ENCODE data around the gene F11R.
"Not testable (repeated sequence)": the region's sequence is repeated elsewhere in the genome, so short reads cannot be mapped to it uniquely, and the experiment has no call there.

Gene F11R

DNA sequence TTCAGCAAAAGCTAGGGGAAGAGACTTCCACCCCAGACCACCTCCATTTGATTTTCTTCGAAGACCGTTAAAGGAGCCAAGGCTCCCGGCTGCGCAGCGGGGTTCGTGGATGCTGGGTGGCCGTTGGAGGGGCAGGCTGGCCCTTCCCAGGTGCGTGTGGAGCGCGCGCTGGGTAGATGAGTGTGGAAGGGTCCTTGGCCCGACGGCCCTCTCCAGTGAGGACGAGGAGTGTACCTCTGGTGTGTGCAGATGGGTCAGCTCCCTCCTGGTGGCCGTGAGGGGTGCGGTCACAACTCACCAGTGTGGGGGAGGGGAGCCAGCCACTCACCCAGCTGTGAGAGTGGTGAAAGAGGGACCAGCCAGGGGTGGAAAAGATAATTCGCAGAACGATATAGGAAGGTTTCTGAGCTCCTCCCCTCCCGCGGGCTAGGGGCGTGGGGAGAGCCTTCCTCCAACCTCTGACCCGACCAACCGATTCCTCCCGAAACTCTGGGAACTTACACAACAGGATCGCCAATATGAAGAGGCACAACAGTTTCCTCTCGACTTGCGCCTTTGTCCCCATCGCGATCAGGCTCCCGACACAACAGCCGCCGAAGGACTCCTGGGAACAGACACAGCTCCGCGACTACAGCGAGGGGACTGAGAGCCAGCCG, at the start of gene F11R:
TSS of gene F11R (minus strand) at position 644 of the 656 bp plus-strand sequence. CDS start at position 565, 79 bp downstream.
- DNase-seq (ENCODE audit: low spot score), result no peak

DNA sequence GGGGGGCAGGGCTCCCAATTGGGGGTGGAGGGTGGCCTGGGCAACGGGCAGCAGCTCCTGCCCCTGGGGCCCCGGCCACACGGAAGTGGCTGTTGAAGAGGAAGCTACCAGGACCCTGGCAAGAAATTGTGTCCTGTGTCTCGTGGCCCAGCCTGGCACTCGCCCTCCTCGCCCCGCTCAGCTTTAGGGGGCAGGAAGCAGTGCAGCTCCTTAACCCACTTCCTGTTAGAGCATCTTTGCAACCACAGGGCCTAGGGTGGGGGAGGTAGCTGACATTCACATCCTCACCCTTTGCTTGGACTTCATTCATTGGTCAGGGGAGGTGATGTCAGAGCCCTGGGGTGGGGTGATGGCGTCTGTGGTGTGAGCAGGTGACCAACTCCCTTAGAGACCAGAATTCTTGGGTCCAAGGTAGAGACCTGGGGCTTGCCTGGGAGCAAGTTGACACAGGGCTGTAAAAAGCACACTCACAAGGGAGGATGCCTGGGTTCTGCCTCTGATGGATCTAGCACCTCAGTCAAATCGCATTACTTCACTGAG, 48.8 kb upstream of the F11R start, which contains the start of gene ARHGAP30:
TSS of gene ARHGAP30 (minus strand) at position 161 of the 540 bp plus-strand sequence. CDS start 267 bp downstream, outside the sequence.
- peak; percentile 37 for DNase-seq (ENCODE audit: low spot score)

GRCh38 chr1:161069241-161069640, 48.3 kb upstream of the F11R start:
- DNase-seq (ENCODE audit: low spot score), result no peak

- DNase-seq (ENCODE audit: low spot score), result peak; percentile 21
Observed at GRCh38 chr1:161068306-161069234, 47.6 kb upstream of the F11R start.

- no peak for DNase-seq (ENCODE audit: low spot score)
Observed at GRCh38 chr1:161066694-161067093, 45.7 kb upstream of the F11R start.

DNA sequence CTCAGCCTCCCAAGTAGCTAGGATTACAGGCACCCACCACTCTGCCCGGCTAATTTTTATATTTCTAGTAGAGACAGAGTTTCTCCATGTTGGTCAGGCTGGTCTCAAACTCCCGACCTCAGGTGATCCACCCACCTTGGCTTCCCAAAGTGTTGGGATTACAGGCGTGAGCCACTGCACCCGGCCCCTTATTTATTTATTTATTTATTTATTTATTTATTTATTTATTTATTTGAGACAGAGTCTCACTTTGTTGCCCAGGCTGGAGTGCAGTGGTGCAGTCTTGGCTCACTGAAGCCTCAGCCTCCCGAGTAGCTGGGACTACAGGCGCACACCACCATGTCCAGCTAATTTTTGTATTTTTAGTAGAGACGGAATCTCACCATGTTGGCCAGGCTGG, 44.7 kb upstream of the F11R start:
- not testable (repeated sequence) for DNase-seq (ENCODE audit: low spot score)

DNA sequence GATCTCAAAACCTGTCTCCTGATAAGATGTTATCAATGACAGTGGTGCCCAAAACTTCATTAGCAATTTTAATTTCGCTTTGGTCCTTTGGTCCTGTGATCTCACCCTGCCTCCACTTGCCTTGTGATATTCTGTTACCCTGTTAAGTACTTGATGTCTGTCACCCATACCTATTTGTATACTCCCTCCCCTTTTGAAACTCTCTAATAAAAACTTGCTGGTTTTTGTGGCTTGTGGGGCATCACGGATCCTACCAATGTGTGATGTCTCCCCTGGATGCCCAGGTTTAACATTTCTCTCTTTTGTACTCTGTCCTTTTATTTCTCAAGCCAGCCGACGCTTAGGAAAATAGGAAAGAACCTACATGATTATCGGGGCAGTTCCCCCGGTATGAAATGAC, 43.0 kb upstream of the F11R start:
- not testable (repeated sequence) for DNase-seq (ENCODE audit: low spot score)

GRCh38 chr1:161061419-161061818, 40.5 kb upstream of the F11R start:
- no peak for DNase-seq (ENCODE audit: low spot score)

DNA sequence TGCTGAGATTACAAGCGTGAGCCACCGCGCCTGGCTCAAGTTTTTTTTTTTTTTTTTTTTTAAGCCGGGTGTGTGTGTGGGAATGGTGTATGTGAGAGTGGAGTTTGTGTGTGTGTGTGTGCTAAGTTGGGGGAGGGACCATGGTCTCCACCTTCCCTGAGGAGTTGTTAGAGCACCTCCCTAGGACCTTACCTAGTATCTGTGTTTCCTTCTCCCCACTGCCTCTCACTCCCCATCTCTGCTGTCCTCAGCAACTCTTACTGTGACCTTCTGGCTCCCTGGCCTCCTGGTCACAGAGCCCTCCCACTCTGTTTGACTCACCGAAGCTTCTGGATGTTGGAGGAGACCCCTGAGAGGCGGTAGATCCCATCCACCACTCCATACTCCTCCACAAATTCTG, 38.3 kb upstream of the F11R start:
- no peak for DNase-seq (ENCODE audit: low spot score)

DNA sequence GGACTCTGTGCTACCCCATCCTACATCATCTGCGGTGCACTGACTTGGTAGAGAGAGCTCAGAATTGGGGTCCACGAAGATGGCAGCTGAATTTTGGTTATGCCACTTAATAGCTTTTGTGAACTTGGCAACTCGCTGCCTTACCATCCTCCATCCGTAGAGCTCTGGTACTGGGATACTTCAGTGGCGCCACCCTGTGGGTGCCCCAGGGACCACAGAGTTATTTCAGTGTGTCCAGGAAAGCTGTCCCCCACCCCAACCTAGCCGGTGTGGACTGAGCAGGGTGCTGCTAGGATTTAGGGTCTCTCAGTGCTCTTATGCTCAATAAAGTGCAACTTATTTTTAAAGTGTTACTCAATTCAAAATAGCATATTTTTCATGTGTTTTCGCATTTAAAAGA, 33.9 kb upstream of the F11R start:
- no peak for DNase-seq (ENCODE audit: low spot score)

DNA sequence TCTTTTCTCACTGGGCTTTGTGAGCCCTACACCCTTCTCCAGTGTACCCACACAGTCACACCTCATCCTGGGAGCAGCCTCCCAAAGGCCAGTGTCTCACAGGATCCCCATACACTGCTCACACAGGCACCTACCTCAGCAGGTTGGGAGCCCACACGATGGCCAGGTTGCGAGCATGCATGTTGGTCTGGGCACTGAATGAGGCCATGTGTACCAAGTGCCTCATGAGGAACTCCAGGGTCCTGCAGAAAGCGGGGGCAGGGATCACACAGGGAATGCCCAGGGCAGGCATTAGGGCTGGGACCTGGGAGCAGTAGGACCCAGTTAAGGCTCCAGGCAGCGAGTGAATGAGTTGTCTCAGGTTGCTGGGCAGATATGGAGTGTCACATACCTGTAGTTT, 33.3 kb upstream of the F11R start:
- DNase-seq (ENCODE audit: low spot score), result no peak

DNA sequence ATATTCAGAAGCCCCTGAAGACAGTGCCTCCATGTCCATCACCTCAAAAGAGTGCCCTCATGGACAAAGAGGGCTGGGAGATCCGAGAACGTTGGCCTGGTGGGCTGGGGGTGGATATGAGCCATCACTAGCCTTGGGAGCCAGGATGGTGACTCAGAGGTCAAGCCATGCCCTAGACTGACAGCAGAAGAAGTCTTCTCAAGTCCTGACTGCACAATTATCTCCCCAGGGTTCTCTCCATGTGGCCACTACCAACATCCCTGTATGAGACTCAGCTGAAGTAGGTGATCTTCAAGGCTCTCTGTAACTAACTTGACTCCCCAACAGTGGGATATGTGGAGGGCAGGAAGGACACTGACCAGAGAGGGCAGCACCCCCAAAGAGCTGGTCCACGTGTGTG, 31.9 kb upstream of the F11R start:
- no peak for DNase-seq (ENCODE audit: low spot score)

DNA sequence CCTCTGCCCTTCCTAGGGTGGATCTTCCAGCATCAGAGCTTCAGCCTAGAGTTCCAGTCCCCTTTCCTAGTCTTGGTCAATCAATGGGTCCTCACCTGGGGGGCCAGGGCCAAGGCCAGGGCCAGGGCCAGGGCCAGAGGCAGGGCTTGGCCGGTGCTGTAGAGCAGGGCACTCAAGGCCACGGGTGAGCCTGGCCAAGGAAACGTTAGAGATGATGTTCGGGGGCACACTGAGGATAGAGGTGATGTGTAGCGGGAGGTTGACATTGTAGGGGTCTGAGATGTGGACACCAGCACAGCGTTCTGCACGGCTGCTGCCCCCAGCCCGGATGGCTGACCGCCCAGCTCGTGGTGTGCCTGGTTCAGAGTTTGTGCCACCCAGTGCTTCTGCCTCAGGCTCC, 30.3 kb upstream of the F11R start:
- DNase-seq (ENCODE audit: low spot score), result no peak

- no peak for DNase-seq (ENCODE audit: low spot score)
Observed at GRCh38 chr1:161048949-161049722, 28.2 kb upstream of the F11R start.

GRCh38 chr1:161047436-161048420, 26.8 kb upstream of the F11R start:
- no peak for DNase-seq (ENCODE audit: low spot score)

DNA sequence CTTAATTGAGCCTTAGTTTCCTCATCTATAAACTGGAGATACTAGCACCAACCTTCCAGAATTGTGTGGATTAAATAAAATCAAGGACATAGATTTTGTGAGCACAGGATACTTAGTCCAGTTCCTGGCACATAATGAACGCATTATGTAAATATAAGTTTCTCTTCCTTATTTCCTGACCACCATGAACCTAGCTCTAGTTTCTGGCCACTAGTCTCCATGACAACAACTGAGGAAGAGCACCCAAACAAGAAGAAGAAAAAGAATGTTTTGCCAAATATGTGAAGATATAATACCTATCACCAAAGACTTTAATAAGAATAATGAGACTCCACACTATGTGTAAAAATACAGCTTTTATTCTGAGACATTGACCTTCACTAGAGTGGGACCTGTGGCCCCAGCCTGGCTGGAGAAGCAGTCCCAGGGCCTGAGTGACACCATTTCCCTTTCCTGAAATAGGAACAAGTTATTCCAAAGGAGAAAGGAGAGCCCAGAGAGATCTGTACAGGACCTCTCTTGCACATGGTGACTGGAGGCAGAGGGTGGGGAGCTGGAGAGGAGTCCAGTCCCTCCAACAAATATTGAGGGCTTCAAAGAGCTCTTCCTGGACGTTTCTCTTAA, 25.8 kb upstream of the F11R start:
- DNase-seq (ENCODE audit: low spot score), result no peak

DNA sequence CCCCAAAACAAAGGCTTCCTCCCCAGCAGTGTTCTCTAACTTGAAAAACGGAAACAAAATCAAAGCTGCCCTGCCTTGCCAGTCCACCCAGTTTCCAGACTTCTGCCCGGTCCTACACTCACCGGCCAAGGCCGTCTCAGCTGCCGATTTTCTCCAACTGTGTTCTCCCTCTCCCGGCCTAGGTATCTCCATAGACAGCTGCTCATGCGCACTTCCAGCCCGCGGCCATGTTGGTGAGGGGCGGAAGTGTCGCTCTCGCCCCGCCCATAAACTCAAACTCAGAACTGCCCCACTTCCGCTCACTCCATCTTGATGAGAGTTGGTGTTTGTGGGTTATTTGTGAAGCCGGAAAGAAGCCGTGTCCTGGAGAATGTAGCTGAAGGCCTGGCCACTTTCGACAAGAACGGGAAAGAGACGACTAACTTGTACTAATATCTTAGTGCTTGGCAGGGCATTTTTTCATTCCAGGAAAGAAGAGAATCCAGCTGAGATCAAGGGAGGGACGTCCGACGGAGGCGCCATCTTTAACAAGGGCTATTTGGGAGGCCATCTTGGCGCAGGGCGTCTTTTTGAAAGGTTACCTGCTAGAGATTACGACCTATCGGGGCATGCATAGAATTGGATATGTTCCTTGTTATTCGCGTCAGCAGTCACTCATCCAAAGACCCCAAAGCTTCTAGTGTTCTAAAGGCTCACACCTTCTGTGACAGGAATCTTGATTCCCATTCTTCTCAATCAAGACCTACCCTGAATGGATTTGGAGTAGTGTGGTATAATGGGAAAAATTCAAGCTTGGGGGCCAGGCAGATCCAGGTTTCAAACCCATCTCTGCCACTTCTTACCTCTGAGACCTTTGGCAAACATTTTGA, 25.0 kb upstream of the F11R start, which contains the start of gene USF1:
TSS of gene USF1 (minus strand) at position 242 of the 869 bp plus-strand sequence. CDS start 2,702 bp downstream, outside the sequence.
- peak; percentile 95 for DNase-seq (ENCODE audit: low spot score)

GRCh38 chr1:161044908-161045735, 24.2 kb upstream of the F11R start:
- peak; percentile 56 for DNase-seq (ENCODE audit: low spot score)

Measured in putamen (tissue), 1 donor.